HG02852 (cell line): Measurements from ENCODE around the gene FNDC8.
"Not testable (repeated sequence)": the region's sequence is repeated elsewhere in the genome, so short reads cannot be mapped to it uniquely, and the experiment has no call there.

ENCODE experiments used
- ATAC-seq: cut with Tn5 transposase; IDR thresholded peaks from one replicate; pipeline ENCODE4 v1.9.1; 2021; ENCODE audit warnings: mild to moderate bottlenecking, moderate library complexity; ENCODE audit not compliant: unreplicated experiment

The FNDC8 gene

DNA sequence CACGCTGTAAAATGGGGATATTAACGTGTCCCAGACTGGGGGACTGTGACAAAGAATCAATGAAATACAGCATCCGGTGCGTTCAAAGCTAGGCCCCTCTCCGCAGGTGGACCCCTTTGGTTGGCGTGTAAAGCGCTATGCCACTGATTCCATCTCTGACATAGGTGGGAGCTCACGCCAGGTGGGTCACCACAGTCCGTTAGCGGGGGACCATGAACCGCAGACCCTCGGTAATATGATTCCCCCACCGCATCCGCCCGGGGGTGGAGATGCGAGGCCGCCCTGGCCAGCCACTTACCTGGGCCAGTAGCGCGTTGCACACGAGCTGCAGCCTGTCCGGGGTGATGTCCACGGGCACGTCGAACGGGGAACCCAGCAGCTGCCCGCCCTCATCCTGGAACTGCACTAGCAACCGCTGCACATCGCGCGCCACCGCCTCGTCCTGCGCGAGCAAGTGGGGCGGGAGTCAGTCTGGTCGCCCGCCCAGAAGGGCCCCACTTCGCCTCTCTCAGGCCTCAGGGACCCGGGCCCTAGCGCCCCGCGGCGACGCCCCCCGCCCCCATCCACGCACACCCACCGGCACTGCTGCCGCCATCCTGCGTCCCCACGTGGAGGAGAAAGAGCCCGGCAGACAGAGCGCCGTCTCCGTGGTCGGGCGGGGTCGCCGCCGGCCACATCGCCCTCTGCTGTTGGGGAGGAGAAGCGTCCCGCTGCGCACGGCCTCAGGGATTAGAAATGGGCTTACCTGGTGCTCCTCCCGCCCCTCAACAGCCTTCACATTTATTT, 20.5 kb downstream of the FNDC8 start, which contains the start of gene NLE1:
Gene NLE1 (minus strand): TSS at position 623 of the 786 bp plus-strand sequence. CDS start 28 bp downstream, at position 595.
- peak; percentile 91 for ATAC-seq

DNA sequence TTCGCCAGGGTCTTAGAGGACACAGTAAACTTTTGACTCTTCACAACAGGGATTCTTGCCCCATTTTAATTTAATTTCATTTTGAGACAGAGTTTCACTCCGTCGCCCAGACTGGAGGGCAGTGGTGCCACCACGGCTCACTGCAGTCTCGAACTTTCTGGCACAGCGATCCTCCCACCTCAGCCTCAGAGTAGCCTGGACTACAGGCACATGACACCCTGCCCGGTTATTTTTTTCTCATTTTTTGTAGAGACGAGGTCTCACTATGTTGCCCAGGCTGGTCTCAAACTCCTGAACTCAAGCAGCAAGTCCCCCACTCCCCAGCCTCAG, 21.0 kb downstream of the FNDC8 start:
- no peak for ATAC-seq

DNA sequence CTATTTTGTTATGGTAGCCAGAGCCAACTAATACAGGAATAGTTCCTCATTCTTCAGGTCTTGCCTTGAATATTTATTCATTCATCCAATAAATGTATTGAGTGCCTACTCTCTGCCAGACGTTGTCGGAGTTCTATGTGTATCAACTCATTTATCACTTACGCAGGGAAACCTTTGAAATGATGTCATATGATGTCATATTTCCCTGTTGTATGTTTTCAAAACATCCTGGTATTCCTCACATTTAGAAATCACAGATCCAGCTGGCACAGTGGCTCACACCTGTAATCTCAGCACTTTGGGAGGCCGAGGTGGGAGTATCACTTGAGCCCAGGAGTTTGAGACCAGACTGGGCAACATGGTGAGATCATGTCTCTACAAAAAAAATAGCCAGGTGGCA, 23.4 kb downstream of the FNDC8 start:
- ATAC-seq = no peak

DNA sequence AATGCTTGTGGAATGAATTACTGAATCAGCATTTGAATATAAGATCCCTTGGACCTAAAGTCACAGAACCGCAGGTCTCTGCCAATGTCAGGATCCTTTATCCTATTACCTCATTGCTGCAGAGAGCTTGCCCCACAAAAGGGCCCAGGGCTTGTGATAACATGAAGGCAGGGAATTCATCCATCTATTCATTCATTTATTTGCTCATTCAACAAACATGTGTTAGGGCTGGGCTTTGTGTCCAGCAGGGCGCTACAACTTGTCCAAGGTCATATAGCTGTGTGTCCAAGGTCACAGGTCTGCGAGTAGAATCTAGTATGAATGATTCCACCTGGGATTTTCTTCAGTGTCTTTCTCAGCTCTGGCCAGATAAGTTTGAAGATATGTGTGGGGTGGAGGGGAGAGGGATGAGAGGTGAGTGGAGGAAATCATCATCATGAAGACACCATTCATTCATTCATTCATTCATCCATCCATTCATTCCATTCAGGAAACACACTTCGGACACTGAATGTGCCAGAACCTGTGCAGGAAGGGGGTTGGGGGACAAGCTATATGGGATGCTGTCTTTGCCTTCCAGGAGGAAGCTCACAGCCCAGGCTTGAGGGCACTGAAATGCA, 24.9 kb downstream of the FNDC8 start:
- no peak for ATAC-seq

DNA sequence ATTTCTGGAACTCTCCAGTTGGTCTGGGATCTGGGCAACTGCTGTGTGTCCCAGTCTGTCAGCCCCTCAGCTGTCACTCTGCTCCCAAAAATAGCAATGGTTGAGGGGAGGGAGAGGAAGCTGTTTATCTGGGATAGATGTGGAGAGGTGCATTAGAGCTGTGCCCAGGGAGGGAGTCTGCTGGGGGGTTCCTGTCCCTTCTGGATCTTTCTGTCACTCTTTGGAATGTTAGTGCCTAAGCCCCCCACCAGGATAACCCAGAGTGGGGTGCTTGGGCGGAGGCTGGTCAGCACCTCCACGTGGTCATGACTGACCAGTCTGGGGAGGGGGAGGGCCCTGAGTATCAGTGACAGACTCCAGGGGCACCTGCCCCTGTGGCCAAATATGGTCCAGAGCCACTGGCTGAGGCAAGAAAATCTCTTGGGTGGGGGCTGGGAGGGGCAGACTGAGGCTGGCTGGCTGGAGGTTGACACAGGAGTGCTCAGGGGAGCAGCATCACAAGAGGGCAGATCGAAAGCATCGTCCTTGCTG, 26.0 kb downstream of the FNDC8 start, which contains the start of gene UNC45B:
Gene UNC45B (plus strand): TSS at position 443 of the 531 bp plus-strand sequence. CDS start 447 bp downstream, outside the sequence.
- ATAC-seq = no peak

DNA sequence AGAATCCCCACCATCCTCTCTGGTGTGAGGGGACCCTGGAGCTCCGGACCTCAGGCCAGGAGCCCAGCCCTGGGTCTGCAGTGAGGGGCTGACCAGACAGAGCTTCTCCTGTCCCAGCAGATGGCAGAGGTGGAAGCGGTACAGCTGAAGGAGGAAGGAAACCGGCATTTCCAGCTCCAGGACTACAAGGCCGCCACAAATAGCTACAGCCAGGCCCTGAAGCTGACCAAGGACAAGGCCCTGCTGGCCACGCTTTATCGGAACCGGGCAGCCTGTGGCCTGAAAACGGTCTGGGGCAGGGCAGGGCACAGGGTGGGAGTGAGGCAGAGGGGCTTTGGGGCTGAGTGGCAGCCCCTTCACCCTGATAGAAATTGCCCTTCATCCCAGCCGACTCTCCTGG, 26.7 kb downstream of the FNDC8 start:
- ATAC-seq = no peak

DNA sequence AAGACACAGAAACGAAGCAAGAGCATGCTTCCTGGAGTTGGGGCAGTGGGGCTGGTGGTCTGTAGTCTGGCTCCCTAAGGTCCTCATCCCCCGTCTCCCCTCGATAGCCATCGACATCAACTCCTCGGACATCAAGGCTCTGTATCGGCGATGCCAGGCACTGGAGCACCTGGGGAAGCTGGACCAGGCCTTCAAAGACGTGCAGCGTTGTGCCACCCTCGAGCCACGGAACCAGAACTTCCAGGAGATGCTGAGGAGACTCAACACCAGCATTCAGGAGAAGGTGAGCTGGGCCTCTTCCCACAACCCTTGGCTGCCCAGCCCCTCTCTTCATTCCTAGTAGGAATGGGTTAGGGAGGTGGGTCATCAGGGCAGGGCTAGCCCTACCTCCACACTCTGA, 28.5 kb downstream of the FNDC8 start:
- ATAC-seq = no peak

DNA sequence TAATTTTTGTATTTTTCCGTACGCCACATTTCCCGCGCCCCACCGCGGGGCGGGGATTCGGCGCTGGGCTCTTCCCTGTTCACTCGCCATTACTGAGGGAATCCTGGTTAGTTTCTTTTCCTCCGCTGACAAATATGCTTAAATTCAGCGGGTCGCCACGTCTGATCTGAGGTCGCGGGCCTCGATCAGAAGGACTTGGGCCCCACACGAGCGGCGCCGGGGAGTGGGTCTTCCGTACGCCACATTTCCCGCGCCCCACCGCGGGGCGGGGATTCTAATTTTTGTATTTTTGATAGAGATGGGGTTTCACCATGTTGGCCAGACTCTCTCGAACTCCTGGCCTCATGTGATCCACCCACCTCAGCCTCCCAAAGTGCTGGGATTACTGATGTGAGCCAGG, 29.7 kb downstream of the FNDC8 start:
- ATAC-seq = not testable (repeated sequence)

DNA sequence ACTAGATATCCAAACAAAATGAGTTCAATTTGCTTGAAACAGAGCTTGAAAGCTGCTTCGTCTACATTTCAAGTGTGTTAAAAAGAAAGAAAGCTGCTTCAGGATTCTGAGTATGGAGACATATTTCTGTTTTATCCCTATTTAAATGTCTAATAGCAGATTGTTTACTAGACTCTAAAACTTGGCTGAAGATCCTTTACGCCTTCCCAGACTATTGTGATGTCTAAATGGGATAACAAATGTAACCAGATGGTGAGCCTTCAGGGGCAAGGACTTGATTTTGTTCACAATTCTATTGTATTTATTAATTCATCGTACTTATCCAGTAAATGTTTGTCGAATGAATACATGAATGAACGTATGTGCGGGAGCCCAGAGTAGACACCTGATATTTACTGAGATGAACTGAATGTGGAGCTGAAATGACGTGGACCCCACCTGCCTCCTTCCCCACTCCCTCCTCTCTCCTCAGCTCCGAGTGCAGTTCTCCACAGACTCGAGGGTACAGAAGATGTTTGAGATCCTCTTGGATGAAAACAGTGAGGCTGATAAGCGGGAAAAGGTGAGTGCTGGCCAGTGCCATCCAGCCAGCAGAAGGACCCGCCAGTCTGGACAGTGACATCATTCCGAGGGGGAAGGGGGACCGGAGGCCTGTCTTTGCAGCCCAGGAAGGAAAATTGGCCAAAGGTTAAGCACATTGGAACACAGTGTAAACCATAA, 31.2 kb downstream of the FNDC8 start:
- no peak for ATAC-seq

DNA sequence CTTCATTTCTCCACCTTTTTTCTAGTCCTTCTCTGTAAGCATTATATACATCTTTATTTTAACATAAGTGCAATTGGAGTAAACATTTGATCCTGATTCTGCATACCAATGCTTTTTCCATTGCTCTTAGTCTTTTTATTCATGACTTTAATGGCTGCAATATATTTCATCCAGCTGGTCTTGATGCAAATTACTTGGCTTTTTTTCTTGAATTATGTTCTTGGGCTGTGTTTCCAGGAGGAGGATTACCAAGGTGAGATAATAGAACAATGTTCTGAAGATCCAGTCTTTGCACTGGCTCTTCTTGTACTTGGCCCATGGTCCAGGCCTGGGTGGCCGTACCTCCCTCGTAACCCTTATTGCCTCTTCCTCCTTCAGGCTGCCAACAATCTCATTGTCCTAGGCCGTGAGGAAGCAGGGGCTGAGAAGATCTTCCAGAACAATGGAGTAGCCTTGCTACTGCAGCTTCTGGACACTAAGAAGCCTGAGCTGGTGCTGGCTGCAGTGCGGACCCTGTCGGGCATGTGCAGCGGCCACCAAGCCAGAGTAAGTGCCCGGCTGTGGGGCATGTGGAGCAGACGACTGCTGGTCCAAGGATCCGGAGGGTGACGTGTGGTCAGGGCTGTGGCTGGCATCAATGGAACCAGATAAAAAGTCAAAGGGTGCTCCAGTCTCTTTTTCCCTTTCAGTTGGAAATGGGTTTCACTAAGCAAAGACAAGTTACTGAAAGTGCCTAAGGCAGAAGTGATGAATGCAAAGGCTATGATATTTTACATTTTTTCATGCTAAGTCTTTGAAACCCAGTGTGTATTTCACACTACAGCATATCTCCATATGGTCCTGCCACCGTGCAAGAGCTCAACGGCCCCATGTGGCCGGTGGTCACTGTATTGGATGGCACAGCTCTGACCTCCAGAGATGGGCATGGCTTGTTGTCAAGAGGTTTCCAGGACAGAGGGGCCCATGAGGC, 33.1 kb downstream of the FNDC8 start:
- no peak for ATAC-seq

DNA sequence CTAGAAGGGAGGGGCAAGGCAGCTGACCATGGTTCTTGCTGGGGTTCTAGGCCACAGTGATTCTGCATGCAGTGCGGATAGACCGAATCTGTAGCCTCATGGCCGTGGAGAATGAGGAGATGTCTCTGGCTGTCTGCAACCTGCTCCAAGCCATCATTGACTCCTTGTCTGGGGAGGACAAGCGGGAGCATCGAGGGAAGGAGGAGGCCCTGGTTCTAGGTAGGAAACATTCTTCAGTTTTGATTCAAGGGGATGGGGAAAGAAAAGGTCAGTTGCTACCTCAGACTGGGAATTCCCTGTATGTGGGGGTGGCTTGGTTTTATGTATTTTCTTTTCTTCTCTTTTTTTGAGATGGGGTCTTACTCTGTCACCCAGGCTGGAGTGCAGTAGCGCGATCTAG, 33.8 kb downstream of the FNDC8 start:
- no peak for ATAC-seq

DNA sequence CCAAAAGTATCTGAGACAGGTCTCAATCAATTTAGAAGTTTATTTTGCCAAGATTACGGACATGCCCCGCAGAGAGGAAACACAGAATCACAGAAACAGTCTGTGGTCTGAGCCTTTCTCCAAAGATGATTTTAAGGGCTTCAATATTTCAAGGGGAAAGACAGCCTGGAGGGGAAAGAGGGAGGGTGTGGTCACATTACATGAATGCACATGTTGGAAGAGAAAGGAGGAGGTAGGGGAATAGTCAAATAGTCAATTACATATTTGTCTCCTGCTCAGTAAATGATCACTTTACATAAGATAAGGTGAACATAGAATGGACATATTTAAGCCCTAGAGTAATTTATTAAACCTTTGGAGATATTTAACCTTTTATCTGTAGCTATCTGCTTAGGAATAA, 38.5 kb downstream of the FNDC8 start:
- no peak for ATAC-seq

DNA sequence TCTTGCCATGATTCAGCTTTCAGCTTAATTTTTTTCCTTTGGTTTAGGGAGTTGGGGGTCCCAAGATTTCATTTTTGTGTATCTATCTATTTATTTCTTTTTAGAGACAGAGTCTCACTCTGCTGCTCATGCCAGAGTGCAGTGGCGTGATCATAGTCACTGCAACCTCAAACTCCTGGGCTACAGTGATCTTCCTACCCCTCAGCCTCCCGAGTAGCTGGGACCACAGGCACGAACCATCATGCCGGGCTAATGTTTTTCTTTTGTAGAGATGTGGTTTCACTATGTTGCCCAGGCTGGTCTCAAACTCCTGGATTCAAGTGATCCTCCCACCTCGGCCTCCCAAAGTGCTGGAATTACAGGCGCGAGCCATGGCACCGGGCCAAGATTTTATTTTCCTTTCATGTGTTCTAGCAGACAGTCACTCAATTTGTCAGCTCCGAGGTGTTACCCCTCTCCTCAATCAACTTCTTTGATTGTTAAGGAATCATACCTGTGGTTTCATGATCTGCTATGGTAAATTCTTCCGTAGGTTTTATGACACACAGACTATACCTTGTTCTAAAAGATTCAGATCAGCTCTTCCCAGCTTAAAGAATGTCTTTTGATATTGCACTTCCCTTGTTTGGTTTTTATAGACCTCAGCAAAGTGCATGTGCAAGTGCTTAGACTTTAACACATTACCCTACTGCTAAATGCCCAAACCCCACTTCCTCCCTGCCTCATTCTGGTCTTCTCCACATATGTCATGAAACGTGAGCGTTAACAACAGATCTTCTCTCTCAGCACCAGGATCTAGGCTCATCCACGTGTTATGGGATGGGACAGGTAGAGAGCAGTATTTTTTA, 39.2 kb downstream of the FNDC8 start:
- no peak for ATAC-seq

DNA sequence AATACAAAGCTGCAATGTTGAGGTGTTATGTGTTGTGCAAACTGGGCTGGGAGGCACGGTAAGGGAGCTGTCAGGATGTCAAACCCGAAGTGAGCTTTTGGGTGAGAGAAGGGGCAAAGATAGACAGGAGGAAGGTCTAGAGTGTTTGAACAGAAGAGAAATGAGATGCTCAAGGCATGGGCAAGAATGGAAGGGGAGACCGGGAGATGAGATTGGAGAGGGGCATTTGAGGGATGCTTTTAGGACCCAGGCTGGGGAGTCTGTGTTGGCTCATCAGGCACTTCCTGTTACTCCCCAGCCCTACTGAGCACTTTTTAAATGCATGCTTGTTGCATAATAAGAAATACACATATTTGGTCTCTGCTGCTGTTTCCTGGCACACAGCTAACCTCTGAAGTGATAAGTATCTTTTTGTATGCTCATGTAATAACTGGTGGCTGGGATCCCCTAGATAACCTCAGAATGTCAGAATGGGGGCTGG, 39.9 kb downstream of the FNDC8 start:
- ATAC-seq = no peak

DNA sequence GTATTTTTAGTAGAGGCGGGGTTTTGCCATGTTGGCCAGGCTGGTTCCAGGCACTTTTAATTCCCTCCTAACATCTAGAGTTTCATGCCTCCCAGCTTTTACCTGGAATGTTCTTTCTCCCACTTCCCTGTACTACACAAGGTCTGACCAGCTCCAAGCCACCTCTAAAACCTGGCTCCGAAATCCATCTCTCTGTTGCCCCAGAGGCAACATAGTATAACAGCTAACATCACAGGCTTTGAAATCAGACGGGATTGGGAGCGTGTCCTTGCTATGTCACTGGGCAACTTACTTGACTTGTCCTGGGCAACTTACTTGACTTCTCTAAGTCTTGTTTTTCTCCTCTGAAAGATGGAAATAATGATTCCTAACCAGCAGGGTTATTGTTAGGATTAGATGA, 41.3 kb downstream of the FNDC8 start:
- ATAC-seq = no peak

DNA sequence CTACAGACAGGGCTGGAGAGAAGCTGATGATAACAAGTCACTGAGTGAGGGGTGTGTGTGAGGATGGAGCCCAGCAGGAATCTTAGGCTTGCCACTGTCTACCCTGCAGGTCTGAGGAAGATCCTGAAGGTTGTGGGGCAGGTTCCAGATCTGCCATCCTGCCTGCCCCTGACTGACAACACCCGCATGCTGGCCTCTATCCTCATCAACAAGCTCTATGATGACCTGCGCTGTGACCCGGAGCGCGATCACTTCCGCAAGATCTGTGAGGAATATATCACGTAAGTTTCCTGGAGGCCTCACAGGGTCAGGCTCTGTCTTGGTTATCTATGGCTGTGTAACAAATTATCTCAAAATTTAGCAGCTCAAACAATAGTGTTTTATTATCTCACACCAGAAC, 42.5 kb downstream of the FNDC8 start:
- no peak for ATAC-seq

DNA sequence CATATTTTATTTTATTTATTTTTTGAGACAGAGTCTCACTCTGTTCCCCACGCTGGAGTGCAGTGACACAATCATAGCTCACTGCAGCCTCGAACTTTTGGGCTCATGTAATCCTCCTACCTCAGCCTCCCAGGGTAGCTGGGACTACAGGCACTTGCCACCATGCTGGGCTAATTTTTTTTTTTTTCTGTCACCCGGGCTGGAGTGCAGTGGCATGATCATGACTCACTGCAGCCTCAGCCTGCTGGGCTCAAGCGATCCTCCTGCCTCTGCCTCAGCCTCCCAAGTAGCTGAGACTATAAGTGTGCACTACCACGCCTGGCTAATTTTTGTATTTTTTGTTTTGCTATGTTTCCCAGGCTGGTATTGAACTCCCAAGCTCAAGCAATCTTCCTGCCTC, 43.3 kb downstream of the FNDC8 start:
- no peak for ATAC-seq

DNA sequence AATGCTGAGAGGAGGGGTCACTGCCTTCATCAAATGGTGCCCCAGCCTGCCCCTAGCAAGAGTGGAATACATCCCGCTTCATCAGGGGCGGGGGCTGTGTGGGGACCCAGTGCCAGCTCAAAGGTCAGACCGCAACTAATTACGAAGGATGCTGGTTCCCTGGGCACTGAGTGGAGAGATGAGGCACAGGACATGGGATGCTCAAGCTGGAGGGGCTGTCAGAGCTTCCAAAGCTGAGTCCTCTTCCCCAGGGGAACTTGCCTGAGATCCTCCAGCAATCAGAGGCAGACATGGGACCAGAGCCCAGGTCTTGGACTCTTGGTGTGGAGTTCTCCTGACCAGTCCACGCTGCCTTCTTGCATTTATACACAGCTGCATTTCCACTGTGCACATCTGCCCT, 45.1 kb downstream of the FNDC8 start:
- ATAC-seq = no peak

DNA sequence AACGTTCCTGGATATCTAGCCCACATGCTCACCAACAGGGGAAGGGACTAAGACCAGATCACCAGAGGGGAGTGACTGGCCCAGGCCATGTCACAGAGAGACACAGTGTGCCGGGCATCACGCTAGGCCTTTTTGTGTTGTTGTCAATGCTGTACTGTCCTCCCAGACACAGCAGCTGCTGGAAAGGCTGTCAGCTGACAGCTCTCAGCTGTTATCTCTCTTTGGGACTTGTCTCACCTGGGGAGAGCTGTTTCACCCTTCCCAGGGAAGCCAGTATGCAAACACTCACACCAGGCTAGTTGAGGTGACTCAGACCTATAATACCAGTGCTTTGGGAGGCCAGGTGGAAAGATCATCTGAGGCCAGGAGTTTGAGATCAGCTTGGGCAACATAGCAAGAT, 45.6 kb downstream of the FNDC8 start:
- ATAC-seq = no peak
